HK-2 (cell line): ENCODE measurements around the gene GFI1B.
A peak's percentile ranks its signal among the peaks of the same experiment; 100 is the strongest.

ENCODE experiments used
- DNase-seq: peaks from one replicate; pipeline ENCODE4 v3.0.0-alpha.2; 2018; ENCODE audit not compliant: unreplicated experiment

The GFI1B gene

DNA sequence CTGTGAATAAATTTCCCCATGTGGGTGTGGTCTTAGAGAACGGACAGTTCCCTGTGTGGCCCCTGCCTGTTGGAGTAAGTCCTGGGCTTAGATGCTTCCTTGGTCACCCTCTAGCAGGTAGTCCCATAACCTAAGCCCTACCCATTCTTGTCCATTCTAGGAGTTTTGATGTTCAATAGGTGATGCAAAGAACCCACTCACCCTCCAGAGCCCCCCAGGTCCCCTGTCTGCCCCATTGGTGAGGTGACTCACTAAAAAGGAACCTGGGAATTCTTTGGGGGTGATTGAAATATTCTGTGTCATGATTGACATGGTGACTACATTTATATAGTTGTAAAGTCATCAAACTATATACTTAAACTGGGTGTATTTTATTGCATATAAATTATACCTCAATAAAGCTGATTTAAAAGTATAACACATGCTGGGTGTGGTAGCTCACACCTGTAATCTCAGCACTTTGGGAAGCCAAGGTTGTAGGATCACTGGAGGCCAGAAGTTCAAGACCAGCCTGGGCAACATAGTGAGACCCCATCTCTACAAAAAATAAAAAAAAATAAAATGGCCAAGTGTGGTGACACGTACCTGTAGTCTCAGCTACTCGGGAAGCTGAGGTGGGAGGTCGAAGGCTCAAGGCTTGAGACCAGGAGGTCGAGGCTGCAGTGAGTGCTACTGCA lies 31.6 kb downstream of the GFI1B start:
- DNase-seq: no peak

DNA sequence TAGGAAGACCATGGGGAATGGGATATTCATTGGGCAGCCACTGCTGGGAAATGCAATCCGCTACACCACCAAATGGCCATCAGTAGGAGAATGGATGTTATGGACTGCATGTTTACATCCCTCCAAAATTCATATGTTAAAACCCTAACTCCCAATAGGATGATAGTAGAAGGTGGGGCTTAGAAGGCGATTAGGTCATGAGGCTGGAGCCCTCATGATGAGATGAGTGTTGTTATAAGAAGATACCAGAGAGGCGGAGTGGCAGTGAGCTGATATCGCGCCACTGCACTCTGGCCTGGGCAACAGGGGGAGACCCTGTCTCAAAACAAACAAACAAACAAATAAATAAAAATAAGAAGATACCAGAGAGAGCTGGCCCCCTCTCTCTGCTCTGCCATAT lies 36.2 kb downstream of the GFI1B start:
- no peak for DNase-seq

DNA sequence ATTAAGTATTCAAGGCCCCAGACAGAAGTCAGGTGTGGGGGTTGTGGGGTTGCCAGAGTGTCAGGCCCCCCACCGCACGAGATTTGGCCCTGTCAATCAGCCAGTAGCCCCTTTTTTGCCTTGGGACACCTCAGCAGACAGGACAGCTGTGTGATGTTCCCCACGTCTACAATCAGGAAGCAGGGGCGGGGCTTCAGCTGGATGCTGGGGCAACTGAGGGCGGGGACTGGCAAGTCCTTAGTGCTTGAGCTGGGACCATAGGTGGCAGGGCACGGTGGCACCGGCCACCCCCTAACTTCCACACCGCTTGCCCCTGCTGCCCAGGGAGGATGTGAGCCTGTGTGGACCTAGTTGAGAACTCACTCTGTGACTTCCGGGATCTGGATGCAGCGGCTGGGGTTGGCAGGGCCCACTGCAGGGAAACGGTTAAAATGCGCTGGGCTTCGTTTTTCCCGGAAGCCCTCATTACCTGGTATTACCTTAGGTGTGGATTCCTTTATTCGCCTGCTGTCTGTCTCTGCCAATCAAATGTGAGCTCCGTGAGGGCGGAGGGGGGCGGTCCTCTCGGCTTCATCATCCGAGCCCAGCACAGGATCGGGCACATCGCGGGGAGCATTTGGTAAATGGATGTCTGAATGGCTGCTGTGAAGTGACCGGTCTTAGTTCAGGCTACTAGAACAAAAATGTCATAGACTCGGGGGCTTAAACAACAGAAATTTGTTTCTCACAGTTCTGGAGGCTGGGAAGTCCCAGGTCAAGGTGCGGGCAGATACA lies 44.8 kb downstream of the GFI1B start:
- no peak for DNase-seq

DNA sequence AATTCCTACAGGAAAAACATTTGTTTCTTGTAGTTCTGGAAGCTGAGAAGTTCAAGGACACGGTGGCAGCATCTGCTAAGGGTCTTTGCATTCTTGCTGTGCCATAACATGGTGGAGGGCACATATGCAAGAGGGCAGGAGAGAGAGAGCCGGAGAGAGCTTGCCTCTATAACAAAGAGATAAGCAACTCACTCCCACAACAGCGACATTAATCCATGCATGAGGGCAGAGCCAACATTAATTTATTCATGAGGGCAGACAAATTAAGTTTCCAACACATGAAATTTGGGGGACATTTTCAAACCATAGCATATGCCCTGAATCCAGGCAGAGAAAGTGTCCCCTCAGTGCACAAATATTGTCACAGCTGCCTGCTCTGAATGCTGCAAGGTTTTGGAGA lies 47.9 kb downstream of the GFI1B start:
- no peak for DNase-seq

DNA sequence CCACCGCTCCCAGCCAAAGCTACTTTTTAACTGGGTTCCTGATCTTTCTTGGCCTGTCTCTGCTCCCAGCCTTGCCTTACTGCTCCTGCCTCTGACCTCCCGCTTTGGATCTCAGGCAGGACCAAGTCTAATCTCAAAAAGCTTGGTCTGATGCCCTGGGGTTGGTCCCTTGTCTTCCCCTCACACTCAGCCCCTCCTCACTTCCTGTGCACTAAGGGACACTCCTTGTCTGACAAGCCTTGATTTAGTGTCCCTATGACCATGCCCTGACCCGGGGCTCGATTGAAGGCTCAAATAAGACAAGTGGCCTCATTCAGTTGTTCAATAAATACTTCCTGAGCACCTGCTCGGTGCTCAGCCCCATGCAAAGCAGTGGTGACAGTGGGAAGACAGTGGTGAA lies 48.6 kb downstream of the GFI1B start:
- DNase-seq: no peak

DNA sequence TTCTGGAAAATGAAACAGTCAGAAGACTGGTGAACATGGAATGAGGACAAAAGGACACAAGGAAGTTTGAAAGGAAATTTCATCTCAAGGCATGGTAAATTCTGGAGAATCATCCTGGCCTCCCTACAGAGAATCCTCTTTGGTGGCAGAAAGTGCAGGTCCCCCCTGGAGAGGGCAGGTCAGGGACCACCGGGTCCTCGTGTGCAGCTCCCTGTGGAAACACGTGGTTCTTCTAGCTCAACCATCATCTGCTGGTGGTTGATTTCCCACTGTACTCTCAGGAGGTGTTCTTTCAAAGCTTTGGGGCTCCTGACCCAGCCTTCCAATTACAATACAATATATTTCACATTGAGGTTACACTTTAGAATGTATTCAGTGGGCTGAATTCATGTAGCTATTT lies 49.7 kb downstream of the GFI1B start:
- DNase-seq: no peak

DNA sequence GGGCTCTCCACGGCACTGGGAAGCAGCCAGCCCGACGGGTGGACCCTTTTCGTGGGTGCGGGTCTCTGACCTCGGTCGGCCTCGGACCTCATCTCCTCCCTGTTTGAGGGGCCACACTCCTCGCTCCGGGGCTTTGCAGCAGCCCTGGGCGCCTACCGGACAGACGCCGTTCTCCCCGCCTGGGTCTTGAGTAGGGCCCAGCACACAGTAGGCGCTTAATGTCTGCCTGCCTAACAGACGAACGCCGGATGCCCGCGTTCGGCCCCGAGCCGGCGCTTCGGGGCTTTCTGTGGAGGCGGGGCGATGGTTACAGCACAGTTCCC lies 51.5 kb downstream of the GFI1B start:
- DNase-seq: no peak

DNA sequence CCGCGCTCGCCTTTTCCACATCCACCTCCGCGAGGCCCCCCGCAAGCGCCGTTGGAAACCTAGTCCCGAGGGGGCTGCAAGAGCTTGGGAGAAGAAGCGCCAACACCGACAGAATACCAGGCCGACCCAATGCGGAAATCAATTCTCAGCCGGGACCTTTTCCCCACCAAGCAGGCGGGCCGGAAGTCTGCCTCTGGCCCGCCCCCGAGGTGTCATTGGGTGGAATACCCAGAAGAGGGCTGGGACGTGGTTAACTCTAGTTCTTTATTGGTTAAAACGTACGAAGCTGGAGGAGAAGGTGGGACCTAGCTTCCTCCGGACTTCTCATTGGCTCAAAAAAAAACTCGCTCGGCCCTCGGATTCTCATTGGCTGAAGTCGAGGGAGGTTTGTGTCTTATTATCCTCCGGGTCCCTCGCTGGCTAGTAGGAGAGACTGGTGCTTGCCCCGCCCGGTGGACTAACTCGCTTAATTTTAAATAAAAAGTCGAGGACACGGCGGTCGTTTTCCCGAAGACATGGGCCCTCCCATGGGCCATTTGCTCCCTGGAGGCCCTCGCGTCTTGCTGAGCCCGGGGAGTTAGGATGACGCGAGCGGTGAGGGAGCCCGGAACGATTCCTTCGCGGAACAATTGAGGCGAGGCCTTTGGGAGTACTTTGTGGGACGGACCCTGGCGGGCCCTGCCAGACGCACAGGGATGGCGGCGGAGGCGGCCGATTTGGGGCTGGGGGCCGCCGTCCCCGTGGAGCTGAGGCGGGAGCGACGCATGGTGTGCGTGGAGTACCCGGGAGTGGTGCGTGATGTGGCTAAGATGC lies 52.0 kb downstream of the GFI1B start, which contains the start of gene GTF3C5:
Gene GTF3C5, plus strand, starts transcription at position 681 of the 813 bp plus-strand sequence. Its CDS starts 15 bp downstream, at position 696.
- peak; percentile 91 for DNase-seq

DNA sequence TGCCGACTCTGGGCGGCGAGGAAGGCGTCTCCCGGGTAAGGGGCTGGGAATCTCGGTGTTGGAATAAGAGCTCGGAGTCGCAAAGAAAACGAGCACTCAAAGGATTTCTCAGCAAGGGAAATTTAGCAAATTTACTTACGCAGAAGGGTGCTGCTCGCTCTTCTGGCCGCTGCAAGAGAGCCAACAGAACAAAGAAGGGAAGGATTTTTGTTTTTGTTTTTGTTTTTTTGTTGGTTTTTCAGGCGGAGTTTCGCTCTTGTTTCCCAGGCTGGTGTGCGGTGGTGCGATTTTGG lies 52.6 kb downstream of the GFI1B start:
- DNase-seq: no peak

DNA sequence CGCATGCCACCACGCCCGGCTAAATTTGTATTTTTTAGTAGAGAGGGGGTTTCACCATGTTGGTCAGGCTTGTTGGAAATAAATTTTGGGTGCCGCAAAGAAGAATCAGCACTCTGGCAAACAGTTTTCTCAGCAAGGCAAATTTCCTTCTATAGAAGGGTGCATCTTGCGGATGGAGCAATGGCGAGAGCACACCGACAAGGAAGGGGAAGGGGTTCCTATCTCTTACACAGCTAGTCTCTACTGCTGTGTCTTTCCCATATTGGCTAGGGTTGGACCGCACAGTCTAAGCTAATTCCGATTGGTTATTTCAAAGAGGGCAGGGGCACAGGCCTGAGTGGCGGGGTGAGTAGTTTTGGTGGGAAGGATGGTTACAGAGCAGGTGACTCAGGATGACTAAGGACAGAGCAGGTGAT lies 53.0 kb downstream of the GFI1B start:
- no peak for DNase-seq

DNA sequence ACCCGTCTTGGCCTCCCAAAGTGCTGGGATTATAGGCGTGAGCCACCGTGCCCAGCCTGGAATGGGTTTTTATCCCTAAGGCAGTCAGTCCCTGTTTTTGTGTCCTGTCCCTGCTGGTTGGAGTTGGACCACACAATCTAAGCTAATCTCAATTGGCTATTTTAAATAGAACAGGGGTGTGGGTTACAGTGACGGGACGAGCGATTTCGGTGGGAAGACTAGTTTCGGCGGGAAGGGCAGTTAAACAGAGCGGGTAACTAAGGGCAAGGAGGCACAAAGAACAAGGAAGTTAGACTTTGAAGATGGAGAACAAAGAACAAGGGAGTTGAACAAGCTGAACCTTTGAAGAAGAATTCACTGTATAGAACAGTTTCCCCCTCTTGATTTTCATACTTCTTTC lies 53.7 kb downstream of the GFI1B start:
- DNase-seq: no peak

DNA sequence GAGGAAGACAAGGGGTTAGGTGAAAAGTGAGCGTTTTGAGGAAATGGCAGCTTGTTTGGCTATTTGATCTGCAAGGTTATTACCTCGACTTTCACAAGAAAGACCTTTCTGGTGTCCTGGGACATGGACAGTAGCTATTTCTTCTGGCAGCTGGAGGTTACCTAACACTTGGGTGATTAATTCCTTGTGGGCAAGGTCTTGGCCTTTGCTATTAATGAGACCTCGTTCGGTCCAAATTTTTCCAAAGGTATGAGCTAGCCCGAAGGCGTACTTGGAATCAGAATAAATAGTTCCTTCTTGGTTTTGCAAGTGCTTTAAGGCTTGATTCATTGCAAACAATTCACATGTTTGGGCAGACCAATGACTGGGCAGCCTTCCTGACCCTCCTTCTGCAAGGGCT lies 57.2 kb downstream of the GFI1B start:
- DNase-seq: no peak

DNA sequence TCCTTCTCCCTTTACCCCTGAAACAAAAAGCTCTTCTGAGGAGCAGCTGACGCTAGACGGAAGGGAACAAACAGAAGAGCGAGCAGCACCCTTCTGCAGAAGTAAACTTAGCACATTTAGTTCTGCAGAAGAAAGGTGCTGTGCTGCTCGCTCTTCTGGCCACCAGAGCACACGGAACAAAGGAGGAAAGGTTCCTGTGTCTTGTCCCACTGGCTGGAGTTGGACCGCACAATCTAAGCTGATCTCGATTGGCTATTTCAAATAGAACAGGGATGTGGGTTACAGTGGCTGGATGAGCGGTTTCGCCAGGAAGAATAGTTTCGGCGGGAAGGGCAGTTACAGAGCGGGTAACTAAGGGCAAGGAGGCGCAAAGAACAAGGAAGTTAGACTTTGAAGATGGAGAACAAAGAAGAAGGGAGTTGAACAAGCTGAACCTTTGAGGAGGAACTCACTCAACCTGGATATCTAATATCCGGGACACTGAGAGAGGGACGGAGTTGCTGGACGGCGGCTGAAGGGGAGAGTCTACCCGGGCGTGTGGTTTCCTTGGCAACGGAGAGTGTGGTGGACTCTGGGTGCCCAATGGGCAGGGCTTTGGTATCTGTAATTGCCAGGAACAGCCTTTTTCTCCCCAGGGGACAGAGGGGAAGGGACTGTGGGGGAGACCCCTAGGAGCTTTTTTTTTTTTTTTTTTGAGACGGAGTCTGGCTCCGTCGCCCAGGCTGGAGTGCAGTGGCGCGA lies 59.5 kb downstream of the GFI1B start:
- no peak for DNase-seq

DNA sequence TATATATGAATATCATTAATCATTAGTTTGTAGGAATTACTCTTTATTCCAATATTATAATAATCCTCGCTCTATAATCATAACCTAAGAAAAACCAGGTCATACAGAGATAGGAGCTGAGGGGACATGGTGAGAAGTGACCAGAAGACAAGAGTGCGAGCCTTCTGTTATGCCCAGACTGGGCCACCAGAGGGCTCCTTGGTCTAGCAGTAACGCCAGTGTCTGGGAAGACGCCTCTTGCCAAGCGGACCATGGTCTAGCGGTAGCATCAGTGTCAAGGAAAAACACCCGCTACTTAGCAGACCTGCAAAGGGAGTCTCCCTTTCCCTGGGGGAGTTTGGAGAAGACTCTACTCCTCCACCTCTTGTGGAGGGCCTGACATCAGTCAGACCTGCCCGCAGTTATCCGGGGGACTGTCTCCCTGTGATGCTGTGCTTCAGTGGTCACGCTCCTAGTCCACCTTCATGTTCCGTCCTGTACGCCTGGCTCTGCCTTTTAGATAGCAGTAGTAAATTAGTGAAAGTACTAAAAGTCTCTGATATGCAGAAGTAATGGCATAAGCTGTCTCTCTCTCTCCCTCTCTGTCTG lies 62.5 kb downstream of the GFI1B start:
- peak; percentile 33 for DNase-seq
